Measurements from ENCODE around the gene RHBG.

The RHBG gene

GRCh38 chr1:156409439-156409838, 40.4 kb downstream of the RHBG start:
- DNase-seq: no peak

- DNase-seq: no peak
Observed at GRCh38 chr1:156410238-156410637, 41.2 kb downstream of the RHBG start.

GRCh38 chr1:156410740-156411139, 41.7 kb downstream of the RHBG start:
- no peak for DNase-seq

GRCh38 chr1:156412653-156413321, 43.8 kb downstream of the RHBG start:
- peak; percentile 100 for DNase-seq

- DNase-seq: peak; percentile 100
Observed at GRCh38 chr1:156413391-156414246, 44.6 kb downstream of the RHBG start.

GRCh38 chr1:156414461-156415064, 45.6 kb downstream of the RHBG start:
- peak; percentile 81 for DNase-seq

GRCh38 chr1:156416993-156417392, 48.0 kb downstream of the RHBG start:
- DNase-seq: no peak

- no peak for DNase-seq
Observed at GRCh38 chr1:156417401-156418020, 48.5 kb downstream of the RHBG start.

- no peak for DNase-seq
Observed at GRCh38 chr1:156418416-156419070, 49.5 kb downstream of the RHBG start.

- peak; percentile 90 for DNase-seq
Observed at GRCh38 chr1:156419854-156420204, 50.8 kb downstream of the RHBG start.

- peak; percentile 74 for DNase-seq
Observed at GRCh38 chr1:156420205-156421061, 51.4 kb downstream of the RHBG start.

- peak; percentile 98 for DNase-seq
Observed at GRCh38 chr1:156421062-156421938, 52.3 kb downstream of the RHBG start.

GRCh38 chr1:156421939-156422601, 53.1 kb downstream of the RHBG start:
- no peak for DNase-seq

GRCh38 chr1:156422602-156423091, 53.6 kb downstream of the RHBG start:
- DNase-seq: no peak

- DNase-seq: no peak
Observed at GRCh38 chr1:156423422-156424352, 54.7 kb downstream of the RHBG start.

GRCh38 chr1:156424806-156425432, 55.9 kb downstream of the RHBG start:
- DNase-seq: no peak

GRCh38 chr1:156425943-156426342, 56.9 kb downstream of the RHBG start:
- no peak for DNase-seq

GRCh38 chr1:156427957-156428356, 58.9 kb downstream of the RHBG start:
- DNase-seq: no peak

All from NCI-H526 treated with DMSO at 0.1 percent for 48 hours (cell line).